ENCODE data around the gene SRRM3.

DNA sequence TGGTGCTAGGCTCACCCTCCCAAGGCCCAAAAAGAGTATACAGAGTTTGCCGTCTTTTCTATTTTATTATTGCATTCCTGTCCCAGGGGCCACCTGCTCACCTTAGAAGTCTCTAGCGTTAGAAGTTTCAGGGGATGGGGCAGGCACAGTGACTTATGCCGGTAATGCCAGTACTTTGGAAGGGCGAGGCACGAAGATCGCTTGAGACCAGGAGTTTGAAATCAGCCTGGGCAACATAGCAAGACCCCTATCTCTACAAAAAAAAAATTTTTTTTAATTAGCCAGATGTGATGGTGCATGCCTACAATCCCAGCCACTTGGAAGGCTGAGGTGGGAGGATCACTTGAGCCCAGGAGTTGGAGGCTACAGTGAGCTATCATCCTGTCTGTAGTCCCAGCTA is 70.4 kb downstream of the SRRM3 start:
- TF ChIP-seq, protein P1, sequence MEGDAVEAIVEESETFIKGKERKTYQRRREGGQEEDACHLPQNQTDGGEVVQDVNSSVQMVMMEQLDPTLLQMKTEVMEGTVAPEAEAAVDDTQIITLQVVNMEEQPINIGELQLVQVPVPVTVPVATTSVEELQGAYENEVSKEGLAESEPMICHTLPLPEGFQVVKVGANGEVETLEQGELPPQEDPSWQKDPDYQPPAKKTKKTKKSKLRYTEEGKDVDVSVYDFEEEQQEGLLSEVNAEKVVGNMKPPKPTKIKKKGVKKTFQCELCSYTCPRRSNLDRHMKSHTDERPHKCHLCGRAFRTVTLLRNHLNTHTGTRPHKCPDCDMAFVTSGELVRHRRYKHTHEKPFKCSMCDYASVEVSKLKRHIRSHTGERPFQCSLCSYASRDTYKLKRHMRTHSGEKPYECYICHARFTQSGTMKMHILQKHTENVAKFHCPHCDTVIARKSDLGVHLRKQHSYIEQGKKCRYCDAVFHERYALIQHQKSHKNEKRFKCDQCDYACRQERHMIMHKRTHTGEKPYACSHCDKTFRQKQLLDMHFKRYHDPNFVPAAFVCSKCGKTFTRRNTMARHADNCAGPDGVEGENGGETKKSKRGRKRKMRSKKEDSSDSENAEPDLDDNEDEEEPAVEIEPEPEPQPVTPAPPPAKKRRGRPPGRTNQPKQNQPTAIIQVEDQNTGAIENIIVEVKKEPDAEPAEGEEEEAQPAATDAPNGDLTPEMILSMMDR (IDR thresholded peaks at IDR 0.05), result no peak
- no peak for TF ChIP-seq POLR2A (IDR thresholded peaks at IDR 0.05)
